Upper lobe of left lung (tissue), 4 donors: ENCODE results near the gene OR2T10.

Source experiments
- EP300 ChIP-seq, 4 donors: sonication (generic); formaldehyde crosslinking; IDR thresholded peaks; one replicate each; pipeline ENCODE4 v1.5.1; 2017; ENCODE audit warnings: antibody characterized with exemption in 4 of 4, control low read depth in 2 of 4
- TF ChIP-seq, protein P1 (sequence below), 6 experiments: fragments of 450-650 bp in 4 of 6; fragments of 200-600 bp in 2 of 6; sonication (generic) in 2 of 6; IDR thresholded peaks; one replicate each; pipeline ENCODE4 v1.5.1; 2016 to 2019; ENCODE audit warnings: antibody characterized with exemption in 6 of 6

GRCh38 chr1:248597589-248597988 lies at the start of gene OR2T10:
- TF ChIP-seq EP300 (IDR thresholded peaks at IDR 0.05): no peak
- TF ChIP-seq, protein P1, sequence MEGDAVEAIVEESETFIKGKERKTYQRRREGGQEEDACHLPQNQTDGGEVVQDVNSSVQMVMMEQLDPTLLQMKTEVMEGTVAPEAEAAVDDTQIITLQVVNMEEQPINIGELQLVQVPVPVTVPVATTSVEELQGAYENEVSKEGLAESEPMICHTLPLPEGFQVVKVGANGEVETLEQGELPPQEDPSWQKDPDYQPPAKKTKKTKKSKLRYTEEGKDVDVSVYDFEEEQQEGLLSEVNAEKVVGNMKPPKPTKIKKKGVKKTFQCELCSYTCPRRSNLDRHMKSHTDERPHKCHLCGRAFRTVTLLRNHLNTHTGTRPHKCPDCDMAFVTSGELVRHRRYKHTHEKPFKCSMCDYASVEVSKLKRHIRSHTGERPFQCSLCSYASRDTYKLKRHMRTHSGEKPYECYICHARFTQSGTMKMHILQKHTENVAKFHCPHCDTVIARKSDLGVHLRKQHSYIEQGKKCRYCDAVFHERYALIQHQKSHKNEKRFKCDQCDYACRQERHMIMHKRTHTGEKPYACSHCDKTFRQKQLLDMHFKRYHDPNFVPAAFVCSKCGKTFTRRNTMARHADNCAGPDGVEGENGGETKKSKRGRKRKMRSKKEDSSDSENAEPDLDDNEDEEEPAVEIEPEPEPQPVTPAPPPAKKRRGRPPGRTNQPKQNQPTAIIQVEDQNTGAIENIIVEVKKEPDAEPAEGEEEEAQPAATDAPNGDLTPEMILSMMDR (IDR thresholded peaks at IDR 0.05): no peak
